ENCODE results near the gene CGB3. TPM values are rescaled to one million over a fixed set of nuclear protein-coding genes. Genes with fewer than 3 reads are reported as not detected.

CGB3 gene
- total and polyA plus RNA-seq, 10 of the 15 experiments (the other 5 are each of a cell fraction or from before 2014, with no cell fraction given) = not detected

DNA sequence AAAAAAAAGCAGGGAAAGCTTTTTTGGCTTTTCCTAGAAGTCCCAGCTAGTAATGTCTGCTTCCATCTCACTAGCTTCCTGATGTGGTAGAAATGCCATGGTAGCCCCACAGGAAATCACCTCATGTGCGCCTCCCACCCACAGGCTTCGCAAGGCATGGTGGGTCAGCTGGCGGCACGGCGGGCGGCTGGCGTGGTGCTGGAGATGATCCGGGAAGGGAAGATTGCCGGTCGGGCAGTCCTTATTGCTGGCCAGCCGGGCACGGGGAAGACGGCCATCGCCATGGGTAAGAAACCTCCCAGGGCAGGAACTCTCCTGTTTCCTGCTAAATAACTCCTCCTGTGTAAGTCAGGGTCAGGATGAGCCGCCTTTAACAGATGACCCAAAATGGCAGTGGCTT, 20.0 kb downstream of the CGB3 start:
- POLR2A ChIA-PET = interaction anchor here (0.6 to 1.1 kb wide), 5 partner anchors 11 to 140 kb away, joined by 3 to 7 read pairs (median 3); partner anchors contain the start of genes GYS1 and RUVBL2
- DNase-seq (ENCODE audit: low read depth, low spot score) (no peak), FAIRE-seq (no peak), ATAC-seq (no peak)
- no peak overlapping the region for H2AFZ ChIP-seq (ENCODE audit: control insufficient read depth, low read depth, low read length)
- intact Hi-C loops (cut with micrococcal nuclease; ENCODE audit: unreplicated experiment) = no loop called here
- no peak overlapping the region for H3K4me2 ChIP-seq (ENCODE audit: control insufficient read depth, insufficient read depth)
- H3K4me3 ChIP-seq = no peak overlapping the region
- RAD21 ChIA-PET (ENCODE audit: unreplicated experiment) = no interaction called here
- H4K20me1 ChIP-seq (ENCODE audit: control insufficient read depth, insufficient read depth) = no peaks in the 10 kb centered on the region
- over 99% methylated on average over 15 of the region's 15 CpGs for WGBS (ENCODE audit: insufficient coverage, insufficient replicate concordance, low lambda C conversion rate, missing lambda C conversion rate)
- SMC1A ChIA-PET (ENCODE audit: uncharacterized antibody, unreplicated experiment) = interaction anchor here (0.6 to 1.0 kb wide), 2 partner anchors 11 to 484 kb away, joined by 4 read pairs; partner anchors contain the start of genes GYS1 and RUVBL2
- no peaks in the 10 kb centered on the region for H3K4me1 ChIP-seq (ENCODE audit: control insufficient read depth, insufficient read depth, low read length)
- H3K79me2 ChIP-seq (ENCODE audit: control insufficient read depth, insufficient read depth, low read length) = no peaks in the 10 kb centered on the region; the same call in 1 of the 2 replicates
- peaks cover 13 to 16% of the 10 kb centered on the region in 2 experiments for H3K36me3 ChIP-seq (ENCODE audit: control insufficient read depth in 2 of 2, insufficient read depth in 2 of 2, low read length in 1 of 2)
- no peaks in the 10 kb centered on the region for H3K9me3 ChIP-seq (replicated peaks; ENCODE audit: control insufficient read depth, insufficient read depth, low read length)
- H3K27ac ChIP-seq (ENCODE audit: control insufficient read depth, insufficient read depth) = no peak overlapping the region
- H3K9ac ChIP-seq (ENCODE audit: control insufficient read depth, insufficient read depth, low read length) = no peak overlapping the region
- no peaks in the 10 kb centered on the region for H3K27me3 ChIP-seq (replicated peaks in 1 of 2; ENCODE audit: control insufficient read depth in 2 of 2, insufficient read depth in 2 of 2, low read length in 1 of 2)
- no peak for TF ChIP-seq CBFB (IDR thresholded peaks at IDR 0.05; ENCODE audit: low read depth)
- TF ChIP-seq MYC (IDR thresholded peaks at IDR 0.05; ENCODE audit: insufficient read depth, insufficient read length, insufficient replicate concordance, low read length, severe bottlenecking) = no peak
- no peak for TF ChIP-seq GABPA (IDR thresholded peaks at IDR 0.05; ENCODE audit: low read depth)
- TF ChIP-seq SPI1 (IDR thresholded peaks at IDR 0.05; ENCODE audit: borderline replicate concordance, insufficient read depth, low read depth, low read length) = no peak
- TF ChIP-seq STAT3 (IDR thresholded peaks at IDR 0.05; ENCODE audit: low read depth, low read length) = no peak
- TF ChIP-seq, protein P1, sequence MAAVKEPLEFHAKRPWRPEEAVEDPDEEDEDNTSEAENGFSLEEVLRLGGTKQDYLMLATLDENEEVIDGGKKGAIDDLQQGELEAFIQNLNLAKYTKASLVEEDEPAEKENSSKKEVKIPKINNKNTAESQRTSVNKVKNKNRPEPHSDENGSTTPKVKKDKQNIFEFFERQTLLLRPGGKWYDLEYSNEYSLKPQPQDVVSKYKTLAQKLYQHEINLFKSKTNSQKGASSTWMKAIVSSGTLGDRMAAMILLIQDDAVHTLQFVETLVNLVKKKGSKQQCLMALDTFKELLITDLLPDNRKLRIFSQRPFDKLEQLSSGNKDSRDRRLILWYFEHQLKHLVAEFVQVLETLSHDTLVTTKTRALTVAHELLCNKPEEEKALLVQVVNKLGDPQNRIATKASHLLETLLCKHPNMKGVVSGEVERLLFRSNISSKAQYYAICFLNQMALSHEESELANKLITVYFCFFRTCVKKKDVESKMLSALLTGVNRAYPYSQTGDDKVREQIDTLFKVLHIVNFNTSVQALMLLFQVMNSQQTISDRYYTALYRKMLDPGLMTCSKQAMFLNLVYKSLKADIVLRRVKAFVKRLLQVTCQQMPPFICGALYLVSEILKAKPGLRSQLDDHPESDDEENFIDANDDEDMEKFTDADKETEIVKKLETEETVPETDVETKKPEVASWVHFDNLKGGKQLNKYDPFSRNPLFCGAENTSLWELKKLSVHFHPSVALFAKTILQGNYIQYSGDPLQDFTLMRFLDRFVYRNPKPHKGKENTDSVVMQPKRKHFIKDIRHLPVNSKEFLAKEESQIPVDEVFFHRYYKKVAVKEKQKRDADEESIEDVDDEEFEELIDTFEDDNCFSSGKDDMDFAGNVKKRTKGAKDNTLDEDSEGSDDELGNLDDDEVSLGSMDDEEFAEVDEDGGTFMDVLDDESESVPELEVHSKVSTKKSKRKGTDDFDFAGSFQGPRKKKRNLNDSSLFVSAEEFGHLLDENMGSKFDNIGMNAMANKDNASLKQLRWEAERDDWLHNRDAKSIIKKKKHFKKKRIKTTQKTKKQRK (IDR thresholded peaks at IDR 0.05; ENCODE audit: low read depth, low read length) = no peak
- TF ChIP-seq MEF2A (IDR thresholded peaks at IDR 0.05; ENCODE audit: insufficient read depth, low read depth, low read length) = no peak
- no peak for TF ChIP-seq MTA2 (IDR thresholded peaks at IDR 0.05; ENCODE audit: low read depth)
- TF ChIP-seq MYB (IDR thresholded peaks at IDR 0.05; ENCODE audit: borderline replicate concordance, low read depth, low read length) = no peak
- TF ChIP-seq RB1 (IDR thresholded peaks at IDR 0.05; ENCODE audit: borderline replicate concordance) = no peak
- TF ChIP-seq ZBED1 (IDR thresholded peaks at IDR 0.05; ENCODE audit: borderline replicate concordance) = no peak
- no peak for TF ChIP-seq CHD2 (IDR thresholded peaks at IDR 0.05; ENCODE audit: borderline replicate concordance, low read depth, low read length)
- TF ChIP-seq TCF3 (IDR thresholded peaks at IDR 0.05; ENCODE audit: borderline replicate concordance, insufficient read depth, low read depth, low read length) = no peak
- BruUV-seq (replicated peaks) = no TSS peak
- CTCF ChIA-PET = interaction anchor here (0.6 to 0.8 kb wide), 3 partner anchors 9 to 215 kb away, joined by 3 read pairs; no protein-coding TSS in a partner anchor
- in situ Hi-C loops (cut with MboI) = no loop called here

Data from GM12878 (cell line).